GM19455 (cell line): ENCODE data around the gene ANKS1A.

ENCODE experiments used
- ATAC-seq: cut with Tn5 transposase; IDR thresholded peaks from one replicate; pipeline ENCODE4 v1.9.1; 2021; ENCODE audit not compliant: unreplicated experiment

Gene ANKS1A

DNA sequence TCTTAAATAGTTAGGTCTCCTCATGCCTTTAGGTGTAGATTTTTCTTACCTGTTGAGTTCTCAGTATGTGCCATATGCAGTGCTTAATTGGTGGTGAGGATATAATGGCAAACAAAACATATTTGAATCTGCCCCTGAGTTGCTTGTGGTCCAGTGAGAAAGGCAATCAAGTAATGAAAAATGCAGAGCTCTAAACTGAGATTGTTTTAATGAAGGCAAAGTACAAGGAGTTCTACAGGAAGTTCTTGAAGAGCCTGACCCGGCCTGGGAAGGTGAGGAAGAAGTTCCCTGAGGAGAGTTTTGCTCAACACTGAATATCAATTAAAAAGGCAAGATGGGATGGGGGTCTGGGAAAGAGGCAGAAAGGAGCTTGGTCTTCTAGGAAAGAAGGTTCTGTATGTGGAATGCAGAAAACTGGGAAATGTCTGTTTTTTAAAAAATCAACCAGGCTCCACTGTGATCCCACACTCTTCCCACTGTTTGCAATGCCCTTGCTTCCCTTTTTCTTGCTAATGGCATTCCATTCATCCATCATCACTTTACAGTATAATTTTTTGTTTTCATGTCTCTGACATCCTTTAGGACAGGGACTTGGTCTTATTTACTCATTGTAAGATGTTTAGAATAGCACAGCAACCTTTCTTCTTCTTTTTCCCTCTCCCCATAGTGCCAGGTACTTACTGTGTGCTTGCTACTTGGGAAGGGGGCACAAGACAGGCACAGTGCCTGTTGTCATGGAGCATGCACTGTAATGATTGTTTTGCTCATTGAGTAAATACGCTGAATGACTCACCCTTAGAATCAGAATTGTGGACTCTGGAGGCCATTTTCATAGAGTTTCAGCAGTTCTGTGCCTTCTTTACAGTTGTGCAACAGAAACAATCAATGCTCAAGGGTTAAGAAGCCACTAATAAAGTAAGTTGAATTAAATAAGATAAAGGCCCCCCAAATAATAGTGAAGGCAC is 64.3 kb downstream of the ANKS1A start:
- no peak for ATAC-seq

DNA sequence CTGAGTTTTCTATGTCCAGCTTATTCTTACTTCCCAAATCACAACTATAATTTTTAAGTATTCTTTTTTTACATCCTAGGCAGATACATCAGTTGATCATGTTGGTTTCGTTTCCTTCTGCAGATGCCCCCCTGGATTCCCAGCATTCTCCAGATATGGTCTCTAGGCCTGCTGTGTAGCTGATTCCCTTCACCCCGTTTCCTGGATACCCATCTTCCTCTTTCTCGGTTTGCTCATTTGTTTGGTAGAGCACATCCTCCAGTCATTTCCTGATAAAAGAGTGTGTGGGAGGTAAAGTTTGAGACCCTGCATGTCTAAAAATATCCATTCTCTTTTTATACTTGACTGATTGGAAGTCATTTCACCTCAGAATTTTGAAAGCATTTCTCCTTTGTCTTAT is 66.4 kb downstream of the ANKS1A start:
- ATAC-seq: no peak

- ATAC-seq: no peak
These were observed 68.3 kb downstream of the ANKS1A start for GRCh38 chr6:34957231-34957783.

DNA sequence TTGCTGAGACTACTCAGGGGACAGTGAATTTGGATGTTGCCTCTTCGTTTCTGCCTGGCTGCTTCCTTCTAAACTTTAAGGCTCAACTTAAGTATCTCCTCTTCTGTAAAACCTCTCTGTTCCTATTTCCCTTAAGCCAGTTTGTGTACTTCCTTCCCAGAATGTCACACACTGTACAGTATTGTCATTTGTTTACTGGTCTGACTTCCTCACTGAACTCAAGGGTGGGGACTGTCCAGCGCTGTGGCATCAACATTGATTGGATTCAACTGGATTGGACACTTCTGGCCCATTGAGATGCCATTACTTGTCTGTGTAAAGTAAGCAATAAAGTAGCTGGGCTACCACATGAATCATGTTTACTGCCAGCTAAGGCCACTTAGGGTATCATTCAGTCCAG is 69.7 kb downstream of the ANKS1A start:
- no peak for ATAC-seq

- ATAC-seq: no peak
These were observed 70.2 kb downstream of the ANKS1A start for GRCh38 chr6:34959224-34959623.

DNA sequence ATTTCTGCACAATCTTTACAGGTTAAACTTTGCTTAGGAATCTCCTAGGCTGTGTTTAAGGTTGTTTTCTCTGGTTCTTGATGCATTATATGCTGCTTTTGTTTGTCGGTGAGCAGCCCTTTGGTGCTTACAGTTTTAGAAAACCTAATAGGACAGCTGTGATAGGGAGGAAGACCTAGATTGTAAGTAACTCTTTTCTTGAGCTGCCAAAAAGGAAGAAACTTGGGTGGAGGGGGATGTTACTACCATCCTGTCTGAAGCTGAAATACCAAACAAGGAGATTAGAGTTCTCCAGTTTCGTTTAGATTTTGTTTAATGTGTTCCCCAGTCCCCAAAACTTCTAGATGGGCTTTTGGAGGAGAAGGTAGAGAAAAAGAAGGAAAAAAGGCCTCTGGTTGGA is 72.0 kb downstream of the ANKS1A start:
- no peak for ATAC-seq

DNA sequence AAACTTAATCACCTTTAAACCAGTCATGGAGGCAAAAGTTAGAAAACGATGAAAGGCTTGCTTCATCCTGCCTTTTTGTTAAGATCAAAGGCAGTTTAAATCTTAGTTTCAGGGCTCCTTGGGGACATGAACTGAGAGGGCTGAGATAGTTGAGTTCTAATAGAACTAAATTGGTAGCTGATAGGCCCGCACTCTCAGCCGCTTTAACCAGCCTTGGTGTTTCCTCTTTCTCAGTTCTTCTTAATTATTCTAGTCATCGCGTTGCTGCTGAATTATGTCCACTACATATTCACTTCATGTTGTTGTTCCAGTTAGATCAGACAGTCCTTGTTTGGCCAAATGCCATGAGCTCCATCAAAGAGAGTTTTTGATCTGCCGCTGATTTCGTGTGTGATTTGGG is 72.5 kb downstream of the ANKS1A start:
- no peak for ATAC-seq

DNA sequence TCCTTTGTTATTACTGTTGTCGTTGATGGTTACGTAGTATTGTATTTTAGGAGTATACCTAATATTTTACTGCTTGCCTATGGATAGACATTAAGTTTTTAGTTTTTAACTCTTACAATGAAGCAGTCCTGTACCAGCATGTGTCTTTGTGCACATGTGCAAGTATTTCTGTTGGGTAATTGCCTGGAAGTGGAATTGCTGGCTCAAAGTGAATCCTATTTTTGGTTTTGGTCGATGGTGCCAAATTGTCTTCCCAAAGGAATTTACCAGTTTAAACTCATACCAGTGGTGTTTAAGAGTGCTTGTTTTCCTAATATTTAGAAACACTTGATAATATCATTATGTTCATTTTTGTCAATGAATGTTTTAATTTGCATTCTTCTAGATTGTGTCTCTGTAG is 75.5 kb downstream of the ANKS1A start:
- no peak for ATAC-seq

- no peak for ATAC-seq
These were observed 78.4 kb downstream of the ANKS1A start for GRCh38 chr6:34967461-34967860.

GRCh38 chr6:34969662-34970265 is 80.7 kb downstream of the ANKS1A start:
- no peak for ATAC-seq

DNA sequence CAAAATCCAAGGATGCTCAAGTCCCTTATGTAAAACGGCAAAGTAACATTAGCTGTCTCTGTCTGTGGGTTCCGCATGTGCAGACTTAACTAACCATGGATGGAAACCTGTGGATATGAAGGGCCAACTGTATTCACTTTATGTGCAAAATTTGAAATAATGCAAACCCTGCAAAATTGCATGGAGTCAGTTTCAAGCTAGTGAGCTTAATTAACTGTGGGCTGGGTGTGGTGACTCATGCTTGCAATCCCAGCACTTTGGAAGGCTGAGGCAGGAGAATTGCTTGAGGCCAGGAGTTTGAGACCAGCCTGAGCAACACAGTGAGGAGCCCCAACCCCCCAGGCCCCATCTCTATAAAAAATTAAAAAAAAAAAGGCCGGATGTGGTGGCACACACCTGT is 81.4 kb downstream of the ANKS1A start:
- ATAC-seq: no peak

DNA sequence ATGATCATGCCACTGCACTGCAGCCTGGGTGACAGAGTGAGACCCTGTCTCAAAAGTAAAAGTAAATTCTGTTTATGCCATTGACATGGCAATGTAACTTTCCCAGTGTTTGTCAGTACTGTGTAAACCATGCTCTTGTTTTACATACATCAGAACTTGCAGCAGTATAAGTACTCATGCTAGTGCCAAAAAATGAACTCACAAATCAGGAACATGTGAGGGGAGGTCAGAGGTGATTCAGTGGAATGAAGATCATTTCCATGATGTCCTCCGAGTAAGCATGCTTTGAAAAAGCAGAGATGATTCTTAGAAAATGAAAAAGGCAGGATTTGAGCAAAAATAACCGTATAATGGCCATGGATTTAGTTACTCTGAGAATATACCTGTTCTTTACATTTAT is 81.9 kb downstream of the ANKS1A start:
- ATAC-seq: no peak

- ATAC-seq: no peak
These were observed 84.6 kb downstream of the ANKS1A start for GRCh38 chr6:34973547-34974248.

DNA sequence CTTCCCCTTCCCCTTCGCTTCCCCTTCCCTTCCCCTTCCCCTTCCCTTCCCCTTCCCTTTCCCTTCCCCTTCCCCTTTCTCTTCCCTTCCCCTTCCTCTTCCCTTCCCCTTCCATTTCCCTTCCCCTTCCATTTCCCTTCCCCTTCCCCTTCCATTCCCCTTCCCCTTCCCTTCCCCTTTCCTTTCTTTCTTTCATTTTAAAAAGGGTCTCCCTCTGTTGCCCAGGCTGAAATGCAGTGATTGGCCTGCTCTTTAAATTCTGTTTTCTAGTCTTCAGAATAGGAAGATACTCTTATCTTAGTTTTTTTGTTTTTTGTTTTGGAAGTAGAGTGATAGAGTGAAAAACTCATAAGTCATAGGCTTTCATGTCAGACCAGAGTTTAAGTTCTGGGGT is 85.2 kb downstream of the ANKS1A start:
- ATAC-seq: no peak

DNA sequence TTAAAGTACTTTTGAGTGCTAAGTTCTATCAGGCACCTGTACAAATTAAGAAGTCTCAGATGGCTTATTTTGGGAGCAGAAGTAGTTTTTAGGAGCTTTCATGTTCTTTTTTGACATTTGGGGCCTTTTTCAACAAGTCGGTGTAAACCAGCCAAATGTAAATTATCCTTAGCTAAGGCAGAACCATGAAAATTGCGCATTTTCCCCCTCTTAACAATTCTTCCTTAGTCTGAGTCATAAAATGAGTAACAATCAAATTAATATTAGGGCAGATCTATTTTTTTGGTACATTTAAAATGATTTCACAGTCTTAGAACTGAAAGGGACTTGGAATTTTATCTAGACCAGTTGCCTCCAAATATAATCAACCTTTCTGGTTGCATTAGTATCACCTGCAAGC is 87.2 kb downstream of the ANKS1A start:
- ATAC-seq: no peak

DNA sequence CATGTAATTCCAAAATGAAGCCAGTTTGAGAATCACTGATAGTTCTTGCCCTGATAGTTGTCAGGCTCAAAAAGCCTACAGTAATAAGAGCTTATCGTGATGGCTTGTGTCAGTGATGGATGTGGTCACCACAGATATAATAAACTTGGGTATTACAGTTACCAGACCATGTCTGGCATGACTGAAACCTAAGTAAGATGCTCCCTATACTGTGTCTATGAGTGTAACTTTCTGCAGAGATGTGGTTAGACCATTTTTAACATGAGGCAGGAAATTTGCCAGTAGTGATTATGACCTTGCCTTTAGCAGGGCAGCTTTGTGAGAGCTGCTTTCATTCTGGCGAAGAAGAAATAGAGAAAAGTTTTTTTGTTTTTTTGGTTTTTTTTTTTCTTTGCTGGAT is 90.2 kb downstream of the ANKS1A start:
- ATAC-seq: no peak

- ATAC-seq: no peak
These were observed 90.9 kb downstream of the ANKS1A start for GRCh38 chr6:34979994-34980393.

GRCh38 chr6:34981366-34981765 is 92.3 kb downstream of the ANKS1A start:
- no peak for ATAC-seq

- ATAC-seq: no peak
These were observed 92.9 kb downstream of the ANKS1A start for GRCh38 chr6:34981951-34982350.

- no peak for ATAC-seq
These were observed 93.4 kb downstream of the ANKS1A start for GRCh38 chr6:34982424-34982852.

DNA sequence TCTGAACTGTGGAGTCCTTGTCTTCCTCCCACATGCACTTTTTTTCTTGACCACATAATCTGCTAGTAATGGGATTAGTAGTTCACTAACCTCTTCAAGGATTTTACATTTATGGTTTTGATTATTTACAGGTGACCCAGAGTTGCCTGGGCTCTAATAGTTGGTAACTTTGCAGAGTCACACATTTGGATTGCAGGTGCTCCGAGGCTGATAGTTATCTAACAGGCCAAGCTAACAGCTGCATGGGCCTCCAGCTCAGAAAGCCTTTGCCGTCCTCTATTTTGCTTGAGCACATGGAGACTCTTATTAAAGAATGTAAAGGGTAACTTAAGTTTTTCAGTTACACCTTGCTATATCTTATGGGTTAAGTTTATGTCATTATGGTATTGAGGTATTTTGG is 95.4 kb downstream of the ANKS1A start:
- no peak for ATAC-seq

GRCh38 chr6:34985236-34985635 is 96.2 kb downstream of the ANKS1A start:
- no peak for ATAC-seq
